T47D (cell line): Measurements from ENCODE around the gene ZFP64.
A peak's percentile ranks its signal among the peaks of the same experiment; 100 is the strongest.
"Not testable (repeated sequence)": the region's sequence is repeated elsewhere in the genome, so short reads cannot be mapped to it uniquely, and the experiment has no call there.

ENCODE experiments used
- DNase-seq, 2 experiments: peaks; one replicate each; pipeline versions ENCODE4 v3.0.0 to v3.0.0-alpha.2; 2011 to 2012; ENCODE audit warnings: low read depth in 1 of 2, low spot score in 1 of 2
- JUND ChIP-seq: IDR thresholded peaks from 2 replicates; pipeline ENCODE4 v1.6.1; 2012; ENCODE audit warnings: low read depth
- in situ Hi-C: cut with HindIII; loops from 2 replicates; pipeline ENCODE4 v1.10.0; 2016; ENCODE audit warnings: low sequenced_read_pairs, low pct_unique_long_range_greater_than_20kb

ZFP64 gene

DNA sequence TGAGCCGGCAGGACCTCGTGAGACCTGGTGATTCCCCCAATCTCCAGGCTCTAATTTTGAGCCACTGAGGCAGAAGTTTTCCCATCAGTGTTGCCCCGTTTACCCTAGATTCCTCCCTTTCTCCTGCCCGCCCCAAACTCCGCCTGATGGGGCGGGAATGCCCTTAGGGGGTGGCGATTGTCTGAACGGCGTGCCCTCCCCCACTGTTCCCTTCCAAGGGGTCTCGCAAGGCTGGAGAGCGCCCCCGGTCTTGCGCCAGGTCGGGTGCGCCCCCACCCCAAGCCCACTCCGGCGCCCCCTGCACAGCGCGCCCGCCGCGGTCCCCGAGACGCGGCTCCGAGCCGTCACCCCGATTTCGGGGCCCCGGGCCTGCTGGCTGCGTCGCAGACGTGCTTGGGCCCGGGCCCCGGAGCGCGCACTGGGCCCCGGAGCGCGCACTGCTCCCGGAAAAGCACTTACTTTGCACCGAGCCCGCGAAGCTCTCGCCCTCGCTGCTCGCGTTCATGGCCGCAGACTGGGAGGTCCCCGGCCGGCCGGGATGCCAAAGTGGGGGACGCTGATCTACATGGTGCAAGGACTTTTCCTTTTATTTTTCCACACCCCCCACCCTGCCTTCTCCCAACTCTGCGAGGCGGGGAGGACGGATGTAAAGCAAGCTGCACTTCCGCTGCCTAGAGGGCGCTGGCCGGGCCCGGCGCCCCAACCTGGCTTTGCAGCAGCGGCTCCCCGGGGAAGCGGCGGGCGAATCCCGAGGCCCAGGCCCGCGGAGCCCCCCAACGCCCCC is at the start of gene ZFP64:
Gene ZFP64, minus strand, starts transcription at position 648 of the 784 bp plus-strand sequence. Its CDS starts 143 bp downstream, at position 505.
- in situ Hi-C loops: no loop called here
- peak; percentile 89 for DNase-seq
- no peak for TF ChIP-seq JUND

DNA sequence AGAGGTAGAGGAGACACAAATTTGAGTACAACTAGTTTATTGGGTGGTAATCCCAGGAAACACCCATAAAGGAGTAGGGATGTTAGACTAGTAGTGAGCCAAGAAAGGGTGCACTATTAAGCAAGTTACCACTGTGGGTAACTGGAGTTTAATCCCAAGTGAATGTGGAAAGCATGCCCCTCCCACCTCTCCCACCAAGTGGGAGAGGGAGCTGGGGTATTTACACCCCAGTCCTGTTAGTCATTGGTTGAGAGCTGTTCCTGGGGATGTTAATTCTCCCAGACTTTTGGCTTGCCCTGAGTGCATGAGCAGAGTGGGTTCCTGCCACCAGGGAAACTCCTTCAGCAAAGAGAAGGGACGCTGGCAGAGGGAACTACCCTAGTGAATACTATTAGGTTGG is 49.2 kb upstream of the ZFP64 start:
- in situ Hi-C loops: no loop called here
- TF ChIP-seq JUND: no peak
- DNase-seq: no peak

DNA sequence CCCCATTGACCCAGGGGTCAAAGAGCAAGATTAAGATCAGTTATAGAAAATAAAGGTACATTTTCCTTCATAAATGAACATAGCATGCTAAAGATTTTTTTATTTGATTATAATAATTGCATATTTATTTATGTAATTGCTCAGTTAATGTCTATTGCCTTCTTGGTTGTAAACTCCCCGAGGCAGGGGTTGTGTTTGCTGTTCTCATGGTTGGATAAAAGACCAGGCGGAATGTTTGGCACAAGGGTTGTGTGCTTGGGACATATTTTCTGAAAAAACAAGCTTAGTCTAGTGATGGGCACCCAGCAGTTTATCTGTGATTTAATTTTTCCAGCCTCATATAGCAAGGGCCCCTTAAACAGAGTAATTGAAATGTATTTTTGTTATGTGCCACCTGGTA is 47.5 kb upstream of the ZFP64 start:
- DNase-seq: peak in 1 of 2 experiments; percentile 74
- in situ Hi-C loops: no loop called here
- TF ChIP-seq JUND: no peak

DNA sequence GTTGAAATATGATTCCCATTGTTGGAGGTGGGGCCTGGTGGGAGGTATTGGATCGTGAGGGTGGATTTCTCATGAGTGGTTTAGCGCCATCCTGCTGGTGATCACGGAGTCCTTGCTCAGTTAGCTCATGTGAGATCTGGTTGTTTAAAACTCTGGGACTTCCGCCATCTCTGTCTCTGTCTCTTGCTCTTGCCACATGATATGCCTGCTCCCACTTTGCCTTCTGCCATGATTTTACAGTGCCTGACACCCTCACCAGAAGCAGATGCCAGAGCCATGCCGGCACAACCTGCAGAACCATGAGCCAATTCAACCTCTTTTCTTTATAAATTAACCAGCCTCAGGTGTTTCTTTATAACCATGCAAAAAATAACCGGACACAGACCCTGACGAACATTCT is 44.7 kb upstream of the ZFP64 start:
- in situ Hi-C loops: no loop called here
- no peak for DNase-seq
- no peak for TF ChIP-seq JUND

DNA sequence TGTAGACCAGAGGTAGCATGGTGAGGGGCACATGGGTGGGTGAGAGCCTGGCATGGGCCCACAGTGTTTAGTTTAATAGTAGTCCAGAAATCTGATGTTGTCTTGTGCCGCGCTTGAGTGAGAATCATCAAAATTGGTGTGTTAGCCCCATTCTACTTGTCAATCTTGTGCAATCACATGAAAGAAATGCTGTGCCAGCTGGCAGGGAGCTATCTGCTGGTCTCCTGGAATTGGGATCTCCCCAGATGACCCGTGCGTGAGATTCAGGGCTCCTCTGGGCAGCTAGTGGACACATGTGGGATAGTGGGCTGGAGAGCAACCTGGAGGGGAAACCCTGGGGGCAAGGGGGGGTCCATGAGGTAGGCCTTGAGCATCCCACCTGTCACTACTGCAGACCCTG is 43.5 kb upstream of the ZFP64 start:
- no peak for TF ChIP-seq JUND
- in situ Hi-C loops: no loop called here
- DNase-seq: no peak

DNA sequence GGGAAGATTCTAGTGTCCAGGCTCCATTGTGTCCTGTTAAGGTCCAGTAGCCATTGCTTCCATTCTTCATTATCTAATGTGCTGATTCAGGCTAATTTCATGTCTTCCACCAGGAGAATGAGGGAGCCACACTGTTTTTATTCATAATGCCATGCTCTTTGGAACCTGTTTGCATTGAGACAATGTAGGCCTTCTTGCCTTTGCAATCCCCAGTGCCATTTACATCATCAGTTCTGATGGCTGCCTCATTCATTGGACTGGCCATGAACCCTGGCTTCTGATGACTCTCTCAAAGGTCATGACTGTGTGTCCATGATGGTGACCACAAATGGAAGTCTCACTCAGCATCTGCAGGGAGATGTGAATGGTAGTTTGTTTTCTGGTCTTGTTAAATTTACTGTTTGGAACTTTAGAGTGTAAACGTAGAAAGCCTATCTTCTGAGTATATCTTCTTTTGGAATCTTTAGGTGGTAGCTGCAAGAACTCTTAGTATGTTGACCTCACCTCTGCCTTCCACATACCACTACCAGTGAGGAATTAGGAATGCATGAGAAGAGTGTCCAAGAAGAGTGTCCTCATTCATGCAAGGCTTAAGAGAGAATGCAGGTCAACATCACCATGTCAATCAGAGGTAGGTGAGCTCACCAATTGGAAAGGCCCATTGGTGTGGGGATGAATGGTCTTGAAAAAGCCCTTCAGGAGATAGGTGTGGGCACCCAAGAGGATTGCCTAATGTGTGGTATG is 42.9 kb upstream of the ZFP64 start:
- no peak for TF ChIP-seq JUND
- DNase-seq: no peak
- in situ Hi-C loops: no loop called here

DNA sequence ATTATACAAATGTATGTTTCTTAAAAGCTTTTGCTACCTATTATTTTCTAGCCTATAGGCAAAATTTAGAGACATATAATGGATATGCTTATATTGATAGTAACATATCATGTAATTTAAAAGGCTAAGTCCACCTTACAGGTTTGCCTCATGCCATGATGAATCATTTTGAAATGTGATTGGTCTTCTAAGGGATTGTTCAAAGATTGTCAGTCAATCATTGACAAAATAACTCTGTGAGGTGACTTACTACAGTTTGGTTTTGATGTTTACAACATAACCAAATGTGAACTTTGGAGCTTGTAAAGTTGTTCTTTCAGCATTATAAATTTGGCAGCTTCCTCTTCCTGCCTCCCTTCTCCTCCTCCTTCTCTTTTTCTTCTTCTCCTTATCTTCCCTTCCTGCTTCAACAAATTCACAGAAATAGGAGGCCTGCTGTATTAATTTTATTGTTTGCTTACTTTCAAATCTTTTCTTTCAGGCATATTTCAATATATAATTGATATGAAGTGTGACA is 39.7 kb upstream of the ZFP64 start:
- TF ChIP-seq JUND: no peak
- DNase-seq: no peak
- in situ Hi-C loops: no loop called here

DNA sequence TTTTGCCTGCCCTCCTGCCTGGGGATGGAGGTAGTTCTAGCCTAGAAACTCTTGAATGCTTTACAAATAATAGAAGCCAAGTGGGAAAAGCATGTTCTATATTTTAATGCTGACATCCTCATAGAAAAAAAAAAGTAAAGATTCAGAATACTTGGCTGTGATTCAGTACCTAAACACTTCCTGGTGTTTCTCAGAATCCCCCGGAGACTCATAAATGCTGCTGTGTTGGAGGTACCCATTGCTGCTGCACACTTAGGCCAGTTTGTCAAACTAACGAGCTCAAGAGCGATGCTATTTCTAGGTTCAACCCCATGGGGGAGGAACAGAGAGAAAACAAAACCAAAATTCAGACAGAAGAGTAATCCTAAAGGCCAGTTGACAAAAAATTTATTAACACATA is 38.8 kb upstream of the ZFP64 start:
- in situ Hi-C loops: no loop called here
- TF ChIP-seq JUND: no peak
- DNase-seq: no peak

DNA sequence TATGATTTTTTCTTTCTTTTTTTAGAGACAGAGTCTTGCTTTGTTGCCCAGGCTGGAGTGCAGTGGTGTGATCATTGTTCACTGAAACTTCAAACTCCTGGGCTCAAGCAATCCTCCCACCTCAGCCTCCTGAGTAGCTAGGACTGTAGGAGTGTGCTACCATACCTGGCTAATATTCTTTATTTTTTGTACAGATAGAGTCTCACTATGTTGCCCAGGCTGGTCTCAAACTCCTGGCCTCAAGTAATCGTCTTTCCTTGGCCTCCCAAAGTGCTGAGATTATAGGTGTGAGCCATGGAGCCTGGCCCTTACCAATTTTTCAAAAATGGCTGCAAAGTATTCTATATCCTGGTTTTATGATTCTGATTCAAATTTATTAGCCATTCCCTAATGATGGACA is 37.8 kb upstream of the ZFP64 start:
- DNase-seq, in situ Hi-C loops: not testable (repeated sequence)

DNA sequence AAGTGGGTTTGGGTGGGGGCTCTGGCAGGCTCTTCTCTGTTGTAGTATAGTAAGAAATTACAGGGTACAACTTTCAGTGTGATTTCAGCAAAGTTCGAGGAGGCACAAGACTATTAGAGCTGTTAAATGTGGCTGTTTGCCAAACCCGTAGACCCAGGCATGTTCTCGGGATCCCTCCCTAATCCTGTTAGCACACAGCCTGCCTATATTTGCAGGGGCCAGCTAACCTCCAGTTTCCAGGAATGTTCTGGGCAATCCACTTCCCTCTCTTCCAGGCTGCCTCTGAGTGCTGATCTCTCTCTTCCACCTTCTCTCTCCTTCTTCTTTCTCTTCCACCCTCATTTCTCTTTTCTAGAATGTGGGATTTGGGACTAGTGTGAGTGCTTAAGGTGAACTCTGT is 34.8 kb upstream of the ZFP64 start:
- no peak for DNase-seq
- in situ Hi-C loops: no loop called here
- no peak for TF ChIP-seq JUND

DNA sequence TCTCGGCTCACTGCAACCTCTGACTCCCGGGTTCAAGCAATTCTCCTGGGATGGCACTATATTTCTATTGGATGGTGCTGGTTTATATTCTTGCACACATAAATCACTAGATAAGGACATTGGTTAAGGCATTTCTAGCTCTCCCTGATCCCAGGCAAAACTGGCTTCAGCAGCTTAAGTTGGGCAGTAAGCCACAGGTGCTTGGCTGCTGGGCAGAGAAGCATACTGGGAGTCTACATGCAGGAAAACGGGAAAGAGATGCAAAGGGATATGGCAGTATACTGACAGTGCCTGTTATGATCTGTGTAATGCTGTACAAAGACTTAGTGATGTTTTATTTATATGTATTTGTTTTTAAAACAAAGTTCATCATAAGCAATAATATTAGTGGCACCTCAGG is 33.3 kb upstream of the ZFP64 start:
- no peak for TF ChIP-seq JUND
- in situ Hi-C loops: no loop called here
- DNase-seq: no peak

DNA sequence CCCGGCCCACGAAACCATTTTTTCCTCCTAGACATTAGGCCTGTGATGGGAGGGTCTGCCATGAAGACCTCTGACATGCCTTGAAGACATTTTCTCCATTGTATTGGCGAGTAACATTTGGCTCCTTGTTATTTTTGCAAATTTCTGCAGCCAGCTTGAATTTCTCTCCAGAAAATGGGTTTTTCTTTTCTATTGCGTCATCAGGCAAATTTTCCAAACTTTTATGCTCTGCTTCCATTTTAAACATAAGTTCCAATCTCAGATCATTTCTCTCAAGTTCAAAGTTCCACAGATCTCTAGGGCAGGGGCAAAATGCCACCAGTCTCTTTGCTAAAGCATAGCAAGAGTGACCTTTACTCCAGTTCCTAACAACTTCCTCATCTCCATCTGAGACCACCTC is 29.8 kb upstream of the ZFP64 start:
- DNase-seq, in situ Hi-C loops: not testable (repeated sequence)

DNA sequence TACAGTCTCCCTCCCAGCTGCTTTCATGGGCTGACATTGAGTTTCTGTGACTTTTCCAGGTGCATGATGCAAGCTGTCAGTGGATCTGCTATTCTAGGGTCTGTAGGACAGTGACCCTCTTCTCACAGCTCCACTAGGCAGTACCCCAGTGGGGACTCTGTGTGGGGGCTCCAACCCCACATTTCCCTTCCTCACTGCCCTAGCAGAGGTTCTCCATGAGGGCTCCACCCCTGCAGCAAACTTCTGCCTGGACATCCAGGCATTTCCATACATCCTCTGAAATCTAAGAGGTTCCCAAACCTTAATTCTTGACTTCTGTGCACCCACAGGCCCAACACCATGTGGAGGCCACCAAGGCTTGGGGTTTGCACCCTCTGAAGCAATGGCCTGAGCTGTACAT is 29.3 kb upstream of the ZFP64 start:
- in situ Hi-C loops: not testable (repeated sequence)

More for the DNA sequence above, 29.3 kb upstream of the ZFP64 start:
- peak in 1 of 2 experiments; percentile 10 for DNase-seq
